K562 (cell line): ENCODE measurements around the gene OR8H1. TPM values are rescaled to one million over a fixed set of nuclear protein-coding genes. Genes with fewer than 3 reads are reported as not detected.

Experiments
- ATAC-seq: fragments of 200-7000 bp; cut with Tn5 transposase; 3 replicates; pipeline ENCODE4 v1.9.1; 2020; ENCODE audit warnings: moderate library complexity
- BruUV-seq: library from RNA; stranded (reverse); fragments of 400-500 nt; replicated peaks from 2 replicates; lab custom pipeline; 2021; lab: Mats Ljungman, UMichigan
- CTCF ChIA-PET: fragments of 300-600 bp; formaldehyde crosslinking; extraction: SDS; loops from one replicate; lab custom pipeline; 2021; ENCODE audit warnings: low intra/inter-chr PET ratio; lab: Yijun Ruan, JAX
- POLR2A ChIA-PET: fragments of 300-600, 350-650 bp; sonication (Branson Sonifier 250); formaldehyde crosslinking; extraction: SDS; loops from one replicate; lab custom pipeline; 2021; ENCODE audit warnings: antibody characterized with exemption, inconsistent platforms; lab: Yijun Ruan, JAX
- DNase-seq, 4 experiments: peaks; one replicate each; pipeline versions ENCODE4 v3.0.0 to v3.0.0-alpha.2; 2011 to 2018; ENCODE audit warnings: low spot score in 3 of 4, mixed read lengths in 3 of 4; ENCODE audit errors: extremely low read depth in 1 of 4
- FAIRE-seq: peaks from 2 replicates; lab custom pipeline; 2011; peaks lifted over from hg19 to GRCh38; lab: Jason Lieb, UNC
- H2AFZ ChIP-seq: 2 replicates; pipeline ENCODE4 v1.6.0; 2011; ENCODE audit warnings: low read depth, low read length, control low read depth, inconsistent platforms
- H3K27ac ChIP-seq: fragments of 200-600 bp; 3 replicates; pipeline ENCODE4 v1.8.0; 2011; ENCODE audit warnings: low read depth, mild to moderate bottlenecking, control low read depth, inconsistent platforms, low read length, moderate library complexity, mixed read lengths; ENCODE audit errors: extremely low read depth
- H3K27me3 ChIP-seq, 2 experiments: fragments of 300-600 bp in 1 of 2; 2 replicates in 1 of 2; 3 replicates in 1 of 2; pipeline versions ENCODE4 v1.6.0 to v1.8.0; 2011; ENCODE audit warnings: inconsistent platforms in 2 of 2, low read length in 2 of 2, mild to moderate bottlenecking in 1 of 2, mixed read lengths in 1 of 2, moderate library complexity in 1 of 2; ENCODE audit not compliant: control insufficient read depth in 2 of 2, insufficient read depth in 2 of 2
- H3K36me3 ChIP-seq: fragments of 300-600 bp; 3 replicates; pipeline ENCODE4 v1.8.0; 2011; ENCODE audit warnings: mild to moderate bottlenecking, low read length, inconsistent platforms; ENCODE audit not compliant: control insufficient read depth, insufficient read depth
- H3K4me1 ChIP-seq, 2 experiments: fragments of 200-600 bp in 1 of 2; replicated peaks in 1 of 2; 2 replicates in 1 of 2; 3 replicates in 1 of 2; pipeline versions ENCODE4 v1.5.1 to v1.8.0; 2011; ENCODE audit warnings: inconsistent platforms in 2 of 2, low read length in 2 of 2, mild to moderate bottlenecking in 1 of 2, mixed read lengths in 1 of 2, moderate library complexity in 1 of 2; ENCODE audit not compliant: control insufficient read depth in 2 of 2, insufficient read depth in 2 of 2
- H3K4me2 ChIP-seq: 2 replicates; pipeline ENCODE4 v1.6.1; 2011; ENCODE audit warnings: low read length, control low read depth, inconsistent platforms, mixed read lengths; ENCODE audit not compliant: insufficient read depth
- H3K4me3 ChIP-seq: fragments of 200-600 bp; sonication (generic), shearing (Covaris generic); 2 replicates; pipeline ENCODE4 v1.5.1; 2016; ENCODE audit warnings: control low read depth, inconsistent platforms
- H3K79me2 ChIP-seq: fragments of 200-600 bp; 3 replicates; pipeline ENCODE4 v1.8.0; 2011; ENCODE audit warnings: low read length, inconsistent platforms; ENCODE audit not compliant: control insufficient read depth, insufficient read depth
- H3K9ac ChIP-seq, 2 experiments: 2 replicates each; pipeline versions ENCODE4 v1.6.0 to v1.6.1; 2011; ENCODE audit warnings: low read depth in 2 of 2, low read length in 2 of 2, control low read depth in 1 of 2, inconsistent platforms in 1 of 2, mild to moderate bottlenecking in 1 of 2, mixed read lengths in 1 of 2; ENCODE audit not compliant: insufficient read depth in 1 of 2
- H3K9me1 ChIP-seq: one replicate; pipeline ENCODE4 v1.6.0; 2011; ENCODE audit warnings: inconsistent platforms, mild to moderate bottlenecking, low read length, moderate library complexity; ENCODE audit not compliant: control insufficient read depth, insufficient read depth
- H3K9me3 ChIP-seq: replicated peaks from 2 replicates; pipeline ENCODE4 v1.5.1; 2011; ENCODE audit warnings: low read depth, low read length, inconsistent platforms; ENCODE audit not compliant: control insufficient read depth, insufficient read depth
- H4K20me1 ChIP-seq: replicated peaks from 2 replicates; pipeline ENCODE4 v1.6.1; 2011; ENCODE audit warnings: low read length, inconsistent platforms, mixed read lengths; ENCODE audit not compliant: control insufficient read depth, insufficient read depth
- CTCFL ChIP-seq: IDR thresholded peaks from 2 replicates; pipeline ENCODE4 v1.6.1; 2011; ENCODE audit warnings: borderline replicate concordance, low read depth, mild to moderate bottlenecking, moderate library complexity, low read length; ENCODE audit not compliant: insufficient read depth, poor library complexity, severe bottlenecking
- FOXA1 ChIP-seq: fragments of 450-650 bp; IDR thresholded peaks from 2 replicates; pipeline ENCODE4 v1.6.1; 2016; ENCODE audit warnings: mild to moderate bottlenecking, borderline replicate concordance
- GTF2F1 ChIP-seq: IDR thresholded peaks from 2 replicates; pipeline ENCODE4 v1.6.1; 2011; ENCODE audit warnings: low read depth, low read length, improper control_type of control experiment
- MCM3 ChIP-seq: fragments of 450-650 bp; IDR thresholded peaks from 2 replicates; pipeline ENCODE4 v1.6.1; 2016
- MCM5 ChIP-seq: fragments of 450-650 bp; IDR thresholded peaks from 2 replicates; pipeline ENCODE4 v1.6.1; 2016; ENCODE audit warnings: low read depth
- RUNX1 ChIP-seq: sonication (generic); IDR thresholded peaks from 2 replicates; pipeline ENCODE4 v1.6.1; 2016; ENCODE audit warnings: antibody characterized with exemption, low read depth
- SNIP1 ChIP-seq: fragments of 450-650 bp; IDR thresholded peaks from 2 replicates; pipeline ENCODE4 v1.7.1; 2017; ENCODE audit warnings: low read depth, mild to moderate bottlenecking
- WGBS: fragments of 100-300 bp; shearing (Covaris generic); methylation state at CpG from one replicate; pipeline ENCODE4 v1.1.6; 2016; ENCODE audit warnings: low coverage, mixed read lengths; ENCODE audit not compliant: insufficient coverage; ENCODE audit errors: missing lambda C conversion rate; 5-methylcytosine and 5-hydroxymethylcytosine counted together
- in situ Hi-C: fragments of 300-500 bp; cut with MboI; formaldehyde crosslinking; loops from 4 replicates; pipeline ENCODE4 v1.15.0; 2018; ENCODE audit warnings: inconsistent platforms, mixed read lengths
- intact Hi-C: fragments of 100-400 bp; cut with micrococcal nuclease; formaldehyde crosslinking; loops from 2 replicates; pipeline ENCODE4 v1.14.2; 2022
- polyA plus RNA-seq, 8 experiments: library from polyadenylated mRNA; depleted of rRNA in 4 of 8; stranded (reverse) in 5 of 8; unstranded in 3 of 8; fragments of >200 nt; fragmentation: Nextera tagmentation in 2 of 8; fragmentation: Illumina TruSeq in 1 of 8; extraction: Ambion mirVana in 2 of 8; extraction: Trizol in 1 of 8; gene quantifications; 2 replicates each; pipeline versions ENCODE4 v1.2.1 to v1.2.3, GENCODE V29; 2011 to 2014; ENCODE audit warnings: inconsistent platforms in 1 of 8, missing spikeins in 1 of 8
- total RNA-seq, 7 experiments: library from RNA; depleted of rRNA in 6 of 7; stranded (reverse); fragments of >200 nt in 6 of 7; fragmentation: Illumina TruSeq in 2 of 7; extraction: Trizol in 2 of 7; gene quantifications; 2 replicates each; pipeline versions ENCODE4 v1.2.1 to v1.2.3, GENCODE V29; 2011 to 2021; ENCODE audit warnings: low replicate concordance in 1 of 7

Gene OR8H1
- total and polyA plus RNA-seq, 9 of the 15 experiments (the other 6 are each of a cell fraction or from before 2014, with no cell fraction given), result not detected

GRCh38 chr11:56296898-56297297 lies 4.8 kb upstream of the OR8H1 start:
- no TSS peak for BruUV-seq
- 1% methylated on average over 4 of the region's 4 CpGs for WGBS
- ChIA-PET POLR2A (no interaction called here), CTCF (no interaction called here)
- ATAC-seq, result no peak
- TF ChIP-seq MCM5 (no peak), CTCFL (no peak), GTF2F1 (no peak), SNIP1 (no peak), MCM3 (no peak), RUNX1 (no peak), FOXA1 (no peak)
- no peak for FAIRE-seq
- H3K27me3 ChIP-seq, result no peaks in the 10 kb centered on the region
- H3K27ac ChIP-seq, result no peak overlapping the region
- H2AFZ ChIP-seq, result no peak overlapping the region
- H4K20me1 ChIP-seq, result no peaks in the 10 kb centered on the region
- H3K4me3 ChIP-seq, result no peak overlapping the region
- no peaks in the 10 kb centered on the region for H3K4me1 ChIP-seq
- no peaks in the 10 kb centered on the region for H3K9me1 ChIP-seq
- intact Hi-C loops, result no loop called here
- H3K79me2 ChIP-seq, result no peaks in the 10 kb centered on the region
- no peaks in the 10 kb centered on the region for H3K36me3 ChIP-seq
- in situ Hi-C loops, result no loop called here
- H3K4me2 ChIP-seq, result no peak overlapping the region
- H3K9ac ChIP-seq, result no peak overlapping the region
- DNase-seq, result no peak
- 0 out of 2 replicates have a peak, but pooled peaks cover 2% of the 10 kb centered on the region for H3K9me3 ChIP-seq
